ENCODE measurements around the gene NINL. TPM values are rescaled to one million over a fixed set of nuclear protein-coding genes. Genes with fewer than 3 reads are reported as not detected.
A peak's percentile ranks its signal among the peaks of the same experiment; 100 is the strongest.
"Not testable (repeated sequence)": the region's sequence is repeated elsewhere in the genome, so short reads cannot be mapped to it uniquely, and the experiment has no call there.

NINL gene
- total RNA-seq, 3 donors from 2014 or later (not counting 1 experiment from before 2014, with no cell fraction given): 3.1 to 6.9 (median 4.9) TPM

DNA sequence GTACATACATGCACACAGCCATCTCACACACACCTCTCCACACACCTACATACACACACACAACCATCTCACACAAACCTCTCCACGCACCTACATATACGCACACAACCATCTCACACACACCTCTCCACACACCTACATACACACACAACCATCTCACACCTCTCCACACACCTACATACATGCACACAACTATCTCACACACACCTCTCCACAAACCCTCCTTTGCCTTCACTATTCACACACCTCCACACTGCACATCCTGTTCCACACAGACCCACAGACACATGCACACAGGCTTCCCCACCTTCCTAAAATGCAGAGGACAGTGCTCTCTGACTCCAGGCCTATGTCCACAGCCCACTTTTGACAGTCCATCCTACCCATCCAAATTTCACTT, 16.3 kb upstream of the NINL start:
- H3K9me3 ChIP-seq (ENCODE audit: control insufficient read depth, insufficient read depth, low read length): no peaks in the 10 kb centered on the region
- TF ChIP-seq, protein P1, sequence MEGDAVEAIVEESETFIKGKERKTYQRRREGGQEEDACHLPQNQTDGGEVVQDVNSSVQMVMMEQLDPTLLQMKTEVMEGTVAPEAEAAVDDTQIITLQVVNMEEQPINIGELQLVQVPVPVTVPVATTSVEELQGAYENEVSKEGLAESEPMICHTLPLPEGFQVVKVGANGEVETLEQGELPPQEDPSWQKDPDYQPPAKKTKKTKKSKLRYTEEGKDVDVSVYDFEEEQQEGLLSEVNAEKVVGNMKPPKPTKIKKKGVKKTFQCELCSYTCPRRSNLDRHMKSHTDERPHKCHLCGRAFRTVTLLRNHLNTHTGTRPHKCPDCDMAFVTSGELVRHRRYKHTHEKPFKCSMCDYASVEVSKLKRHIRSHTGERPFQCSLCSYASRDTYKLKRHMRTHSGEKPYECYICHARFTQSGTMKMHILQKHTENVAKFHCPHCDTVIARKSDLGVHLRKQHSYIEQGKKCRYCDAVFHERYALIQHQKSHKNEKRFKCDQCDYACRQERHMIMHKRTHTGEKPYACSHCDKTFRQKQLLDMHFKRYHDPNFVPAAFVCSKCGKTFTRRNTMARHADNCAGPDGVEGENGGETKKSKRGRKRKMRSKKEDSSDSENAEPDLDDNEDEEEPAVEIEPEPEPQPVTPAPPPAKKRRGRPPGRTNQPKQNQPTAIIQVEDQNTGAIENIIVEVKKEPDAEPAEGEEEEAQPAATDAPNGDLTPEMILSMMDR (IDR thresholded peaks at IDR 0.05): no peak
- no peak overlapping the region for H3K27ac Mint-ChIP-seq
- H3K4me3 ChIP-seq (ENCODE audit: low read length): no peak overlapping the region
- no peak for DNase-seq
- no peak overlapping the region for H3K4me3 Mint-ChIP-seq
- no peaks in the 10 kb centered on the region for H3K9me3 Mint-ChIP-seq
- H3K36me3 ChIP-seq (ENCODE audit: control insufficient read depth, insufficient read depth, low read length): no peaks in the 10 kb centered on the region
- H3K4me1 ChIP-seq (ENCODE audit: control insufficient read depth, insufficient read depth, low read length): no peaks in the 10 kb centered on the region
- H3K27me3 Mint-ChIP-seq (ENCODE audit: low read depth in 2 of 2): peaks cover 0 to 5% of the 10 kb centered on the region in 2 donors
- peak in 1 of 3 donors; percentile 21 for ATAC-seq
- no peaks in the 10 kb centered on the region for H3K36me3 Mint-ChIP-seq
- no peaks in the 10 kb centered on the region for H3K27me3 ChIP-seq (ENCODE audit: control insufficient read depth, insufficient read depth, low read length)
- intact Hi-C loops (cut with micrococcal nuclease): no loop called here
- no peaks in the 10 kb centered on the region for H3K4me1 Mint-ChIP-seq
- no peak overlapping the region for H3K27ac ChIP-seq (ENCODE audit: low read length)
- 92% methylated on average over 2 of the region's 2 CpGs for WGBS (ENCODE audit: insufficient coverage)

DNA sequence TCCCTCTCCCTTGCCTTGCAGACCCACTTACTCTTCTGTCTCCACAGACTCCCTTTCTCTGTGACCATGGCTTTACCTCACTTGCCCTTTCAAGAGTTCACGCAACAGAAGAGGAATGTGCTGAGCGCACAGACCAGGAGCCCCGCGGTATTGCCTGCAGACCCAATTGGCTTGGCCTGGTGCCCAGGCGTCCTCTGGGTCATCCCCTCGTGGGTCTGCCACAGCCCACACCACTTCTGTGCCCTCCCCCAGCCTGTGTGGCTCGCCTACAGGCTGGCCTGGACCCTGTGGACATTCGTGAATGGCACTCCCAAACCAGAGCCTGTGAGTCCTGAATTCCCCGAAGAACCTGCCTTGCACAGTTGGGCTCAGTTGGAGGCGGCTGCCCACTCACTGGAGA, 15.3 kb upstream of the NINL start:
- Mint-ChIP-seq H3K36me3 (no peaks in the 10 kb centered on the region), H3K27me3 (ENCODE audit: low read depth in 2 of 2) (peaks cover 0 to 9% of the 10 kb centered on the region in 2 donors), H3K4me3 (no peak overlapping the region), H3K27ac (no peak overlapping the region), H3K4me1 (no peaks in the 10 kb centered on the region), H3K9me3 (no peaks in the 10 kb centered on the region)
- intact Hi-C loops (cut with micrococcal nuclease): no loop called here
- Histone ChIP-seq H3K4me3 (ENCODE audit: low read length) (no peak overlapping the region), H3K36me3 (ENCODE audit: control insufficient read depth, insufficient read depth, low read length) (no peaks in the 10 kb centered on the region), H3K27me3 (ENCODE audit: control insufficient read depth, insufficient read depth, low read length) (no peaks in the 10 kb centered on the region), H3K9me3 (ENCODE audit: control insufficient read depth, insufficient read depth, low read length) (no peaks in the 10 kb centered on the region), H3K27ac (ENCODE audit: low read length) (no peak overlapping the region), H3K4me1 (ENCODE audit: control insufficient read depth, insufficient read depth, low read length) (no peaks in the 10 kb centered on the region)
- ATAC-seq (peak in 1 of 3 donors; percentile 6), DNase-seq (no peak)
- TF ChIP-seq, protein P1 (IDR thresholded peaks at IDR 0.05): no peak
- 75% methylated on average over 10 of the region's 10 CpGs for WGBS (ENCODE audit: insufficient coverage)

DNA sequence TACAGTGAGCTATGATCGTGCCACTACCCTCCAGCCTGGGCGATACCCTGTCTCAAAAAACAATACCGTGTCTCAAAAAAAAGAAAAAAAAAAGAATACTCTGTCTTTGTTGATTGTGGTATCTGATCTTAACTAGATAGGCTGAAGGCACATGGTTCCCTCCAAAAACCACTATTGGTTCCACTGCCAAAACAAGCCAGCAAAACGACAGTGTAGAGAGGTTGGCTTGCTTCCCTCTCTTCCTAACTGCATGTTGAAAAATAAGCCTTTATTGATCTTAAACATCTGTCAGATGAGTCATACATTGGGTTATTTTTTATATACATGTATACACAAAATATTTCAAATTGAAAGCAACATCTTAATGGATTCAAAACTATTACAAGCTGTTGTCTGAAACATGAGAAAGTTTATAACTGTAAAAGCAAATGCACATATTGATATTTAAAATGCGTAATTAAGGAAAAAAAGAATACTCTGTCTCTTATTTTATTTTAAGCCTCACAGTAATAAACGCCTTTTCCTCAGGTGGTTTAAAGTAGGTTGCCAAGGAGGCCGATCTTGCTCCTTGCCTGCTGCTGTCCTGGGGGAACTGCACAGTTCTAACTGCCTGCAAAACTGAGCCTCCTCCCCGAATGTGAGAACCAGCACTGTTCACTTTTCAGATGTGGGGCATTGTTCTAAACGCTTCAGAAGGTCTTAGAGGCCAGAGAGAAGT, 7.0 kb upstream of the NINL start:
- intact Hi-C loops (cut with micrococcal nuclease): no loop called here
- Mint-ChIP-seq H3K27ac (no peak overlapping the region), H3K4me3 (no peak overlapping the region), H3K27me3 (ENCODE audit: low read depth in 2 of 2) (peaks cover 0 to 13% of the 10 kb centered on the region in 2 donors), H3K9me3 (no peaks in the 10 kb centered on the region), H3K4me1 (no peaks in the 10 kb centered on the region), H3K36me3 (no peaks in the 10 kb centered on the region)
- no peak overlapping the region for H3K4me3 ChIP-seq (ENCODE audit: low read length)
- DNase-seq: no peak
- no peak overlapping the region for H3K27ac ChIP-seq (ENCODE audit: low read length)
- no peak for ATAC-seq
- TF ChIP-seq, protein P1 (IDR thresholded peaks at IDR 0.05): no peak
- H3K27me3 ChIP-seq (ENCODE audit: control insufficient read depth, insufficient read depth, low read length): no peaks in the 10 kb centered on the region
- H3K4me1 ChIP-seq (ENCODE audit: control insufficient read depth, insufficient read depth, low read length): no peaks in the 10 kb centered on the region
- H3K36me3 ChIP-seq (ENCODE audit: control insufficient read depth, insufficient read depth, low read length): no peaks in the 10 kb centered on the region
- no peaks in the 10 kb centered on the region for H3K9me3 ChIP-seq (ENCODE audit: control insufficient read depth, insufficient read depth, low read length)
- WGBS (ENCODE audit: insufficient coverage): 78% methylated on average over 4 of the region's 9 CpGs

DNA sequence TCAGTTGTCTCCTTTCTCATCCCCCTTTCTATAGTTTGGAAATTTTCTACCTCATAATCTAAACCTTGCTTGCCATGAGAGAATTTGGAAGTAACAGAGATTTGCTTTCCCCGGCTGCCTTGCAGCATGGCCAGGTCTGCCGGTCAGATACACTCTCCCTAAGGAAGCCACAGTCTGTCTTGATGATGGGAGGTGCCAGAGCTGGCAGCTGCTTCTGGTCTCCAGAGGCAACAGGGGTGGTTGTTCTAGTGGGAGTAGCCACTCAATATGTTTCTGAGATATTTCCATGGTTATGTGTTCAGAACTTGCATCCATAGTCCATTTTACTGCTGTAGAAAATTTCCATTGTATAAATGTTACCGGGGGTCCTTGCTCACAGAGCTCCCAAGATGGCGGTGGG, 5.4 kb upstream of the NINL start:
- H3K27me3 ChIP-seq (ENCODE audit: control insufficient read depth, insufficient read depth, low read length); H3K36me3 Mint-ChIP-seq; H3K4me3 Mint-ChIP-seq; H3K27ac ChIP-seq (ENCODE audit: low read length); intact Hi-C loops (cut with micrococcal nuclease); H3K27me3 Mint-ChIP-seq (ENCODE audit: low read depth in 2 of 2); H3K4me3 ChIP-seq (ENCODE audit: low read length); H3K36me3 ChIP-seq (ENCODE audit: control insufficient read depth, insufficient read depth, low read length); H3K4me1 Mint-ChIP-seq; H3K4me1 ChIP-seq (ENCODE audit: control insufficient read depth, insufficient read depth, low read length); H3K9me3 Mint-ChIP-seq; ATAC-seq; H3K27ac Mint-ChIP-seq; H3K9me3 ChIP-seq (ENCODE audit: control insufficient read depth, insufficient read depth, low read length); DNase-seq: not testable (repeated sequence)
- 93% methylated on average over 4 of the region's 4 CpGs for WGBS (ENCODE audit: insufficient coverage)
